22Rv1 (cell line): Measurements from ENCODE around the gene CAMTA2.

ENCODE experiments used
- CTCF ChIP-seq: fragments of 450-650 bp; IDR thresholded peaks from 2 replicates; pipeline ENCODE4 v1.5.1; 2017; ENCODE audit warnings: mild to moderate bottlenecking
- ZFX ChIP-seq: fragments of 450-650 bp; IDR thresholded peaks from 2 replicates; pipeline ENCODE4 v1.6.1; 2017; ENCODE audit warnings: antibody characterized with exemption, borderline replicate concordance

GRCh38 chr17:4953451-4953961 lies 34.0 kb downstream of the CAMTA2 start:
- TF ChIP-seq CTCF (no peak), ZFX (no peak)
